Stimulated activated CD8-positive, alpha-beta memory T cell treated with anti-CD3 and anti-CD28 coated beads, Interleukin-12 subunit alpha, Interleukin-12 subunit beta, amount 100 ng/mL, for 1 hour (primary cell): ENCODE measurements around the gene COX17.

Source experiments
- DNase-seq: peaks from one replicate; pipeline ENCODE4 v3.0.0-alpha.2; 2020; ENCODE audit warnings: low read depth

The COX17 gene

GRCh38 chr3:119643528-119643927 lies 33.7 kb downstream of the COX17 start:
- no peak for DNase-seq

GRCh38 chr3:119642746-119643473 lies 34.3 kb downstream of the COX17 start:
- no peak for DNase-seq

GRCh38 chr3:119641416-119641815 lies 35.8 kb downstream of the COX17 start:
- DNase-seq, result no peak

- DNase-seq, result no peak
These were observed 37.5 kb downstream of the COX17 start for GRCh38 chr3:119639494-119640350.

- DNase-seq, result no peak
These were observed 39.3 kb downstream of the COX17 start for GRCh38 chr3:119637679-119638477.

- no peak for DNase-seq
These were observed 40.2 kb downstream of the COX17 start for GRCh38 chr3:119636891-119637611.

- no peak for DNase-seq
These were observed 41.0 kb downstream of the COX17 start for GRCh38 chr3:119636249-119636648.

GRCh38 chr3:119635719-119636118 lies 41.5 kb downstream of the COX17 start:
- DNase-seq, result no peak

GRCh38 chr3:119632829-119633228 lies 44.4 kb downstream of the COX17 start:
- DNase-seq, result no peak

GRCh38 chr3:119632216-119632615 lies 45.0 kb downstream of the COX17 start:
- DNase-seq, result no peak

GRCh38 chr3:119631516-119631915 lies 45.7 kb downstream of the COX17 start:
- no peak for DNase-seq

GRCh38 chr3:119630880-119631329 lies 46.3 kb downstream of the COX17 start:
- no peak for DNase-seq

- DNase-seq, result no peak
These were observed 46.9 kb downstream of the COX17 start for GRCh38 chr3:119630128-119630879.

- no peak for DNase-seq
These were observed 48.3 kb downstream of the COX17 start for GRCh38 chr3:119628816-119629445.

- no peak for DNase-seq
These were observed 48.8 kb downstream of the COX17 start for GRCh38 chr3:119628390-119628789.

- DNase-seq, result no peak
These were observed 49.7 kb downstream of the COX17 start for GRCh38 chr3:119627461-119627860.

GRCh38 chr3:119626196-119626595 lies 51.0 kb downstream of the COX17 start:
- DNase-seq, result no peak

GRCh38 chr3:119625451-119626153 lies 51.6 kb downstream of the COX17 start:
- DNase-seq, result no peak

- no peak for DNase-seq
These were observed 53.0 kb downstream of the COX17 start for GRCh38 chr3:119624002-119624720.
